22Rv1 (cell line): Measurements from ENCODE around the gene TAOK1.

Experiments
- CTCF ChIP-seq: fragments of 450-650 bp; IDR thresholded peaks from 2 replicates; pipeline ENCODE4 v1.5.1; 2017; ENCODE audit warnings: mild to moderate bottlenecking
- ZFX ChIP-seq: fragments of 450-650 bp; IDR thresholded peaks from 2 replicates; pipeline ENCODE4 v1.6.1; 2017; ENCODE audit warnings: antibody characterized with exemption, borderline replicate concordance

GRCh38 chr17:29557085-29557738 is 167.0 kb downstream of the TAOK1 start:
- TF ChIP-seq CTCF (no peak), ZFX (no peak)
